Mesendoderm (in vitro differentiated cells): Measurements from ENCODE around the gene CMTM1.
A peak's percentile ranks its signal among the peaks of the same experiment; 100 is the strongest.

Experiments used
- DNase-seq: peaks from one replicate; pipeline ENCODE4 v3.0.0; 2013
- H2AK5ac ChIP-seq: 2 replicates; pipeline ENCODE4 v1.6.1; 2013; ENCODE audit warnings: low read length, inconsistent platforms
- H2BK120ac ChIP-seq: 2 replicates; pipeline ENCODE4 v1.6.1; 2013; ENCODE audit warnings: low read depth, mild to moderate bottlenecking, low read length, moderate library complexity, mixed read lengths
- H2BK15ac ChIP-seq: replicated peaks from 2 replicates; pipeline ENCODE4 v1.6.1; 2013; ENCODE audit warnings: low read depth, mild to moderate bottlenecking, moderate library complexity
- H2BK5ac ChIP-seq: 2 replicates; pipeline ENCODE4 v1.6.1; 2013; ENCODE audit warnings: low read length, inconsistent platforms
- H3K18ac ChIP-seq: 2 replicates; pipeline ENCODE4 v1.6.1; 2013; ENCODE audit warnings: mild to moderate bottlenecking, low read length, mixed read lengths
- H3K23ac ChIP-seq: one replicate; pipeline ENCODE4 v1.6.1; 2013; ENCODE audit warnings: low read length
- H3K27ac ChIP-seq: 2 replicates; pipeline ENCODE4 v1.5.1; 2013; ENCODE audit warnings: low read depth, mild to moderate bottlenecking, inconsistent platforms, low read length, moderate library complexity
- H3K27me3 ChIP-seq: 2 replicates; pipeline ENCODE4 v1.6.1; 2013; ENCODE audit warnings: low read length, control low read depth, mild to moderate bottlenecking, inconsistent platforms; ENCODE audit not compliant: insufficient read depth, poor library complexity
- H3K36me3 ChIP-seq: 2 replicates; pipeline ENCODE4 v1.6.1; 2013; ENCODE audit warnings: low read length, inconsistent platforms; ENCODE audit not compliant: control insufficient read depth, insufficient read depth
- H3K4ac ChIP-seq: one replicate; pipeline ENCODE4 v1.6.1; 2013; ENCODE audit warnings: low read depth, mild to moderate bottlenecking, low read length, moderate library complexity
- H3K4me1 ChIP-seq: 2 replicates; pipeline ENCODE4 v1.6.1; 2013; ENCODE audit warnings: low read depth, low read length, inconsistent platforms; ENCODE audit not compliant: control insufficient read depth
- H3K4me2 ChIP-seq: 2 replicates; pipeline ENCODE4 v1.6.1; 2013; ENCODE audit warnings: low read length
- H3K4me3 ChIP-seq: 2 replicates; pipeline ENCODE4 v1.5.1; 2013; ENCODE audit warnings: mild to moderate bottlenecking, low read length
- H3K56ac ChIP-seq: one replicate; pipeline ENCODE4 v1.6.1; 2013; ENCODE audit warnings: low read length
- H3K79me1 ChIP-seq: 2 replicates; pipeline ENCODE4 v1.6.1; 2013; ENCODE audit warnings: low read length, inconsistent platforms
- H3K79me2 ChIP-seq: 2 replicates; pipeline ENCODE4 v1.6.1; 2013; ENCODE audit warnings: mild to moderate bottlenecking, low read length; ENCODE audit not compliant: control insufficient read depth, insufficient read depth
- H3K9ac ChIP-seq: 2 replicates; pipeline ENCODE4 v1.6.1; 2013; ENCODE audit warnings: low read length, inconsistent platforms
- H4K5ac ChIP-seq: one replicate; pipeline ENCODE4 v1.6.1; 2013; ENCODE audit warnings: low read length
- H4K8ac ChIP-seq: one replicate; pipeline ENCODE4 v1.6.1; 2013; ENCODE audit warnings: low read depth, mild to moderate bottlenecking, control low read depth, low read length, moderate library complexity
- WGBS: extraction: QIAGEN DNeasy Blood & Tissue Kit; methylation state at CpG from one replicate; pipeline ENCODE4 v1.1.7; 2013; ENCODE audit warnings: low lambda C conversion rate, missing lambda C conversion rate; ENCODE audit not compliant: insufficient coverage; ENCODE audit errors: extremely low coverage; 5-methylcytosine and 5-hydroxymethylcytosine counted together

CMTM1 gene

DNA sequence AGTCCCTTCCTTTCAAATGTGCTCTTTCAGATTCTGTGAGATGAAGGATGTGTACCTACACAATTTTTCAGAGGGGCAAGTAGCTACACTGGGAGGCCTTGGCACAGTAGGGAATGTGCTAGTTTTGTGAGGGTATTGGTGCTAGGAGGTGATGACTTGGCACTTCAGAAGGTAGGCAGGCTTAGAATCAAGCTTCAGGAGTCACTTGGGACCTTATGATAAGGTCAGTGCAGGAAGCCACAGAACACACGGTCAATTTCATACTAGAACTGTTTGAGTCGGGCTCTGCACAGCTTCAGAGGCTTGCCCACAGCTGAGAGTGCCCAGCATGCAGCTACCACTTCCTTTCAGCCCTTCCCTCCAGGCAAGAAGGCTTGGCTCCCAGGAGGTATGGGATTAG lies 6.1 kb downstream of the CMTM1 start:
- Histone ChIP-seq H3K18ac (no peak overlapping the region), H4K8ac (no peak overlapping the region), H3K4me3 (no peak overlapping the region), H3K36me3 (no peaks in the 10 kb centered on the region), H2BK5ac (no peak overlapping the region), H3K4me2 (no peak overlapping the region), H3K4ac (no peak overlapping the region), H3K9ac (no peak overlapping the region), H3K4me1 (no peaks in the 10 kb centered on the region), H3K79me1 (no peaks in the 10 kb centered on the region), H3K56ac (no peak overlapping the region), H2AK5ac (no peak overlapping the region), H4K5ac (no peak overlapping the region), H3K27ac (no peak overlapping the region), H3K79me2 (no peaks in the 10 kb centered on the region), H2BK15ac (no peak overlapping the region), H3K27me3 (no peaks in the 10 kb centered on the region), H3K23ac (peak overlapping the region; percentile 37), H2BK120ac (no peak overlapping the region)
- no CpG with 5 or more reads among the region's 2 CpGs for whole genome bisulfite sequencing
- DNase-seq = no peak

DNA sequence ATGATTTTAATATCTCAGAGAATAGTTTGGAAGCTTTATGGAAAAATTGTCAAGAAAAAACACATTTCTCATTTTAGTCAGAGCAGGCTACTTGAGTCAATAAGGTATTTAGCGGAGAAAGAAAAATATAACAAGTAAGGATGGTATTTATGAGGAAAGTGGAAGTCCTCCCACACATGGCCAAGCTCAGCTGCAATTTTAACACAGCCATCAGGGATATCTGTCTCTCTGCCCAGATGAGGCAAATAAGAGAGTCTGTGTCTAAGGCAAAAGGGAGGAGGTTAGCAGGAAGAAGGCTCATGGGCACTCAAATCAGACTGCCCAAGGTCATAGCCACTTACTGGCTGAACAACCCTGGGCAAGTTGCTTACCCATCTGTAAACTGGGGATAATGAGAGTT lies 7.8 kb downstream of the CMTM1 start:
- H3K4me1 ChIP-seq = no peaks in the 10 kb centered on the region
- no peak overlapping the region for H3K4me3 ChIP-seq
- no peak overlapping the region for H3K56ac ChIP-seq
- no peak overlapping the region for H3K4ac ChIP-seq
- no peak overlapping the region for H4K5ac ChIP-seq
- H2AK5ac ChIP-seq = no peak overlapping the region
- H3K9ac ChIP-seq = no peak overlapping the region
- H3K23ac ChIP-seq = no peak overlapping the region
- H3K36me3 ChIP-seq = no peaks in the 10 kb centered on the region
- H2BK15ac ChIP-seq = no peak overlapping the region
- H3K18ac ChIP-seq = no peak overlapping the region
- no peak overlapping the region for H2BK5ac ChIP-seq
- H2BK120ac ChIP-seq = no peak overlapping the region
- H3K27ac ChIP-seq = no peak overlapping the region
- peaks cover 3% of the 10 kb centered on the region for H3K27me3 ChIP-seq
- H4K8ac ChIP-seq = no peak overlapping the region
- no peaks in the 10 kb centered on the region for H3K79me1 ChIP-seq
- no peak for DNase-seq
- H3K79me2 ChIP-seq = no peaks in the 10 kb centered on the region
- H3K4me2 ChIP-seq = no peak overlapping the region
- no CpG with 5 or more reads among the region's 1 CpG for WGBS

DNA sequence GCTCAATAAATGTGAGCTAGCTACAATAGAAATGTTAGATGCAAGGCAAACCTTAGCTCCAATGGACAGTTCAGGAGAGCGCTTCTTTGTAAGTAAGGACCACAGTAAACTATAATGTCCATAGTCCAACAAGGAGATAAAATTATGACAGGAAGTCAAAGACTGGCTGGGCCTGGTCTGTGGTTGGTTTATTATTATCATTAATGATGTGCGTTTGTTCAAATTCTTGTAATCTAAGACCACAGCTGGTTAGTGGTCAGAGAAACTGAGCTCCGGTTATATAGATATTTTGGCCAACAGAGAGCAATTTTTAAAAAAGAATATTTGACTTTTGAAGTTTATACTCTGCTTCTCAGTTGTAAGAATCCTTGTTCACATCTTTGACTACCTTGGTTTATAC lies 8.3 kb downstream of the CMTM1 start:
- no peaks in the 10 kb centered on the region for H3K4me1 ChIP-seq
- no peak for DNase-seq
- WGBS = no CpG with 5 or more reads among the region's 3 CpGs

DNA sequence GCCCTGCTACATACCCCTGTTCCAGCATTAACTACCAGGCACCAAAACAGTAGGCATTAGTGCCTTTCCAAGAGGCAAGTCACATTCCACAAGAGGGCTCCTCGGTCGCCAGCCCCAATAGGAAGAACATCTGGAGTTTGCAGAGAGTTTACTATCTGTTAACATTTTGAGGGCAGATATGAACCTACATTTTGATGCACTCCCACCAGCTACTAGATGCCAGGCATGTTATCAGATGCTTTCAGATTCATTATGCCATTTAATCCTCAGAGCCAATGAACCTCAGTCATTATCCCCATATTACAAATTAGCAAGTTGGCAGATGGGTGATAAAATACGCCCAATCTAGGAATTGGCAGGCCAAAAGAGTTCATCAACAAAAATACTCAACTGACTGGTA lies 8.8 kb downstream of the CMTM1 start:
- no peak overlapping the region for H4K8ac ChIP-seq
- H2BK120ac ChIP-seq = no peak overlapping the region
- no peak overlapping the region for H2BK5ac ChIP-seq
- no peak overlapping the region for H4K5ac ChIP-seq
- no peak overlapping the region for H3K27ac ChIP-seq
- no peaks in the 10 kb centered on the region for H3K79me1 ChIP-seq
- H3K23ac ChIP-seq = no peak overlapping the region
- no peaks in the 10 kb centered on the region for H3K4me1 ChIP-seq
- no peak overlapping the region for H3K18ac ChIP-seq
- H3K4me3 ChIP-seq = no peak overlapping the region
- no CpG with 5 or more reads among the region's 3 CpGs for WGBS
- no peak overlapping the region for H3K9ac ChIP-seq
- peaks cover 3% of the 10 kb centered on the region for H3K27me3 ChIP-seq
- H2AK5ac ChIP-seq = no peak overlapping the region
- no peak overlapping the region for H3K4me2 ChIP-seq
- H3K56ac ChIP-seq = no peak overlapping the region
- H2BK15ac ChIP-seq = no peak overlapping the region
- H3K4ac ChIP-seq = no peak overlapping the region
- DNase-seq = no peak
- H3K36me3 ChIP-seq = no peaks in the 10 kb centered on the region
- no peaks in the 10 kb centered on the region for H3K79me2 ChIP-seq

More for the DNA sequence above, 8.3 kb downstream of the CMTM1 start:
- Histone ChIP-seq H4K8ac (no peak overlapping the region), H3K36me3 (no peaks in the 10 kb centered on the region), H3K9ac (no peak overlapping the region), H3K79me2 (no peaks in the 10 kb centered on the region), H2BK5ac (no peak overlapping the region), H2AK5ac (no peak overlapping the region), H3K4me2 (no peak overlapping the region), H3K4ac (no peak overlapping the region), H2BK15ac (no peak overlapping the region), H3K23ac (no peak overlapping the region), H4K5ac (no peak overlapping the region), H3K27me3 (peaks cover 3% of the 10 kb centered on the region), H3K4me3 (no peak overlapping the region), H3K79me1 (no peaks in the 10 kb centered on the region), H3K18ac (no peak overlapping the region), H3K56ac (no peak overlapping the region), H3K27ac (no peak overlapping the region), H2BK120ac (no peak overlapping the region)

DNA sequence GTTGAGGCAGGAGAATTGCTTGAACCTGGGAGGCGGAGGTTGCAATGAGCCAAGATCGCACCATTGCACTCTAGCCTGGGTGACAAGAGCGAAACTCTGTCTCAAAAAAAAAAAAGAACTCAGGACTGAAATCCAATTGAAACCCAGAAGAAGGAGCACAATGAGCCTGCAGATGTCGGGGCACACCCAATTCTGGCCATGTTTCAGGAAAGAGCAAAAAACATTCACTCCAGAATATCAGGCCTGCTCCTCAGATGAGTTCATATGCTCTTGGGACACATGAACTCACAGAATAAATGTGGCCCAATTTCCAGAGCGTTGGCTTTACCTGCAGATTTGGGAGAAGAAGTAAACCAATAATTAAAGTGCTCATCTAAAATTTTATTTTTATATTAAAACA lies 10.1 kb downstream of the CMTM1 start:
- WGBS = no CpG with 5 or more reads among the region's 5 CpGs
- Histone ChIP-seq H3K79me2 (no peaks in the 10 kb centered on the region), H2BK120ac (no peak overlapping the region), H3K4ac (no peak overlapping the region), H3K56ac (no peak overlapping the region), H4K8ac (no peak overlapping the region), H2BK15ac (no peak overlapping the region), H3K4me1 (no peaks in the 10 kb centered on the region), H3K18ac (no peak overlapping the region), H3K4me2 (no peak overlapping the region), H3K36me3 (no peaks in the 10 kb centered on the region), H3K4me3 (no peak overlapping the region), H3K27ac (no peak overlapping the region), H3K23ac (no peak overlapping the region), H3K79me1 (no peaks in the 10 kb centered on the region), H2BK5ac (no peak overlapping the region), H3K27me3 (peaks cover 3% of the 10 kb centered on the region), H2AK5ac (no peak overlapping the region), H4K5ac (no peak overlapping the region), H3K9ac (no peak overlapping the region)
- no peak for DNase-seq

DNA sequence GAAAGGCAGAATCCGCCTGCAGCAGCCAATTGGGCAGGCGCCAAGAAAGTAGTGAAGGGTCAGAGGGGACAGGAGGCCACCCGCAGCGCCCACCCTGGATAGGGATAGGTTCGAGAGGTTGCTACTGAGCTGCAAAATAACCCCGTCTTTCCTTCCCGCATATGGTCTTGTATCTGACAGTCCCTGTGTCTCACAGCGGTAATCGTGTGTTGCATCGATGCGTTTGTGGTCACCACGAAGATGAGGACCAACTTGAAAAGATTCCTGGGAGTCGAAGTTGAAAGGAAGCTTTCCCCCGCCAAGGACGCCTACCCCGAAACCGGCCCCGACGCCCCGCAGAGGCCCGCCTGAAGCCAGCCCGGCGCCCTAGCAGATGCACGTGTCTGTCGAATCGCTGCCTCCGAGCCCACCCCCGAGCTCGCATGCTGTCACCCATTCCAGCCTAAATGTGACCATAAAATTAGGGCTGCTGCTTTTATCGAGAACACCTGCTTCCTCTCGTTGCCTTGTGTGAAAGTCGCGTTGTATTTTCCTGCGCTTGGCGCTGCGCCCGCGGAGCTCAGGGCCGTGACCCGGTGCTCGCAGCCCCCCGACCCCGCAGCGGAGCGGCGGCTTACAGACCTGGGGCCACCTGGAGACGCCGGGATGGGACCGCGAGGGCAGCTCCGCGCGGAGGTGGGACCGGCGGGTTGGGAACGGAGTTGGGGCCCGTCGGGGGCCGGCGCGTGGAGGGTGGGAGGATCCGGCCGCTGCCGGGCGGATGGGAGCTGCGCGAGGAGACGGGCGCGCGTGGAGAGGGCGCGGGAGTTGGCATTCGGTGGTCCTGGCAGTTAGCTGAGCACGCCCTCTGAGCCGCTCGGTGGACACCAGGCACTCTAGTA lies 12.7 kb downstream of the CMTM1 start, which contains the start of gene CMTM2:
TSS of gene CMTM2 (plus strand) at position 813 of the 881 bp plus-strand sequence. CDS start 145 bp downstream, outside the sequence.
- Histone ChIP-seq H3K79me1 (no peaks in the 10 kb centered on the region), H3K36me3 (no peaks in the 10 kb centered on the region), H2BK15ac (no peak within 1 kb of the TSS), H2BK120ac (no peak within 1 kb of the TSS), H3K9ac (no peak within 1 kb of the TSS), H3K4me3 (no peak within 1 kb of the TSS), H3K4ac (no peak within 1 kb of the TSS), H3K27ac (no peak within 1 kb of the TSS), H3K56ac (peak within 1 kb of the TSS; percentile 47), H3K79me2 (no peaks in the 10 kb centered on the region), H3K4me2 (no peak within 1 kb of the TSS), H2AK5ac (peak within 1 kb of the TSS; percentile 15), H3K4me1 (no peaks in the 10 kb centered on the region), H2BK5ac (no peak within 1 kb of the TSS), H4K5ac (no peak within 1 kb of the TSS), H3K18ac (no peak within 1 kb of the TSS), H3K23ac (no peak within 1 kb of the TSS), H4K8ac (no peak within 1 kb of the TSS), H3K27me3 (peaks cover 3% of the 10 kb centered on the region)
- no CpG with 5 or more reads among the region's 77 CpGs for WGBS
- DNase-seq = no peak
